A549 (cell line): ENCODE measurements around the gene TCF25. TPM values are rescaled to one million over a fixed set of nuclear protein-coding genes. Genes with fewer than 3 reads are reported as not detected.

Source experiments
- ATAC-seq, 2 experiments: fragments of 200-7000 bp in 1 of 2; fragments of >200 bp in 1 of 2; cut with Nextera tagmentation in 1 of 2; cut with Tn5 transposase in 1 of 2; 3 replicates each; pipeline versions ENCODE4 v1.8.0 to v1.9.1; 2018 to 2020; ENCODE audit warnings: mild to moderate bottlenecking in 1 of 2, moderate library complexity in 1 of 2
- CTCF ChIA-PET: fragments of 300-600 bp; sonication (Branson Sonifier 250); formaldehyde crosslinking; extraction: SDS; loops from one replicate; lab custom pipeline; 2021; ENCODE audit warnings: antibody characterized with exemption, inconsistent platforms; lab: Yijun Ruan, JAX
- POLR2A ChIA-PET: fragments of 350-600 bp; formaldehyde crosslinking; extraction: SDS; loops from one replicate; lab custom pipeline; 2021; ENCODE audit warnings: antibody characterized with exemption, inconsistent platforms; lab: Yijun Ruan, JAX
- DNase-seq, 2 experiments: peaks; one replicate each; pipeline versions ENCODE4 v3.0.0 to v3.0.0-alpha.2; 2011 to 2016; ENCODE audit warnings: low read depth in 1 of 2, low spot score in 1 of 2
- FAIRE-seq: peaks from 2 replicates; lab custom pipeline; 2011; peaks lifted over from hg19 to GRCh38; lab: Jason Lieb, UNC
- H3K27ac ChIP-seq, 2 experiments: fragments of >200 bp; sonication (Bioruptor Twin); formaldehyde crosslinking; 3 replicates each; pipeline ENCODE4 v1.5.1; 2016 to 2017
- H3K4me1 ChIP-seq: fragments of >200 bp; sonication (Bioruptor Twin); formaldehyde crosslinking; 3 replicates; pipeline ENCODE4 v1.6.1; 2016
- H3K4me2 ChIP-seq: fragments of >200 bp; sonication (Bioruptor Twin); formaldehyde crosslinking; 3 replicates; pipeline ENCODE4 v1.6.1; 2016
- H3K4me3 ChIP-seq: fragments of >200 bp; sonication (Bioruptor Twin); formaldehyde crosslinking; 3 replicates; pipeline ENCODE4 v1.5.1; 2016
- H3K9me3 ChIP-seq: fragments of >200 bp; sonication (Bioruptor Twin); formaldehyde crosslinking; 3 replicates; pipeline ENCODE4 v1.6.1; 2016
- BHLHE40 ChIP-seq: IDR thresholded peaks from 2 replicates; pipeline ENCODE4 v1.6.1; 2012; ENCODE audit warnings: low read depth, low read length, inconsistent platforms
- EHMT2 ChIP-seq: fragments of 200-600 bp; sonication (generic); IDR thresholded peaks from 2 replicates; pipeline ENCODE4 v1.6.1; 2016; ENCODE audit warnings: antibody characterized with exemption, low read depth, mild to moderate bottlenecking, moderate library complexity
- ESRRA ChIP-seq: fragments of 150-350 bp; IDR thresholded peaks from 2 replicates; pipeline ENCODE4 v1.6.1; 2014; ENCODE audit warnings: mild to moderate bottlenecking, low read length, borderline replicate concordance
- JUN ChIP-seq, 2 experiments: fragments of >200 bp; sonication (Bioruptor Twin); formaldehyde crosslinking; IDR thresholded peaks; 2 replicates in 1 of 2; 3 replicates in 1 of 2; pipeline ENCODE4 v1.6.1; 2016 to 2017
- KDM5A ChIP-seq: fragments of 200-600 bp; sonication (generic); IDR thresholded peaks from 2 replicates; pipeline ENCODE4 v1.6.1; 2016; ENCODE audit warnings: antibody characterized with exemption, mild to moderate bottlenecking
- POLR2AphosphoS2 ChIP-seq: conservative IDR thresholded peaks from 2 replicates; pipeline ENCODE4 v1.6.1; 2012; ENCODE audit warnings: low read length, improper control_type of control experiment, inconsistent platforms
- RAD21 ChIP-seq, 2 experiments: fragments of >200 bp in 1 of 2; sonication (Bioruptor Twin) in 1 of 2; formaldehyde crosslinking in 1 of 2; IDR thresholded peaks in 1 of 2; conservative IDR thresholded peaks in 1 of 2; 2 replicates in 1 of 2; 3 replicates in 1 of 2; pipeline ENCODE4 v1.6.1; 2012 to 2018; ENCODE audit warnings: inconsistent platforms in 1 of 2
- RARB ChIP-seq: fragments of 250-450 bp; sonication (Bioruptor Pico); IDR thresholded peaks from 2 replicates; pipeline ENCODE4 v1.8.0; 2021; ENCODE audit warnings: mild to moderate bottlenecking, moderate library complexity
- RCOR1 ChIP-seq: fragments of 150-350 bp; IDR thresholded peaks from 2 replicates; pipeline ENCODE4 v1.6.1; 2014; ENCODE audit warnings: antibody characterized with exemption, low read length, low read depth
- RNF2 ChIP-seq: fragments of 200-600 bp; sonication (generic); IDR thresholded peaks from 2 replicates; pipeline ENCODE4 v1.6.1; 2016; ENCODE audit warnings: low read depth, mild to moderate bottlenecking, antibody characterized with exemption, moderate library complexity, borderline replicate concordance
- SREBF2 ChIP-seq: fragments of 450-650 bp; IDR thresholded peaks from 2 replicates; pipeline ENCODE4 v1.6.1; 2014; ENCODE audit warnings: mild to moderate bottlenecking, moderate library complexity
- ZC3H11A ChIP-seq: fragments of 450-650 bp; IDR thresholded peaks from 2 replicates; pipeline ENCODE4 v1.6.1; 2014; ENCODE audit warnings: antibody characterized with exemption, mild to moderate bottlenecking
- ZFP36 ChIP-seq: fragments of 450-650 bp; IDR thresholded peaks from 2 replicates; pipeline ENCODE4 v1.6.1; 2014; ENCODE audit warnings: borderline replicate concordance; ENCODE audit not compliant: partially characterized antibody
- WGBS: methylation state at CpG from one replicate; pipeline ENCODE4 v1.1.6; 2017; ENCODE audit errors: missing lambda C conversion rate; 5-methylcytosine and 5-hydroxymethylcytosine counted together
- polyA plus RNA-seq, 4 experiments: library from polyadenylated mRNA; depleted of rRNA in 3 of 4; stranded (reverse); fragments of >200 nt; fragmentation: RNase III in 1 of 4; extraction: RNeasy Plus Mini Kit Qiagen cat#74134 plus additional on column Dnase treatment in 1 of 4; gene quantifications; 2 replicates in 3 of 4; 3 replicates in 1 of 4; pipeline ENCODE4 v1.2.3, GENCODE V29; 2011 to 2017
- TF ChIP-seq, protein P1 (sequence below): IDR thresholded peaks from 2 replicates; pipeline ENCODE4 v1.6.1; 2012
- TF ChIP-seq, protein P2 (sequence below): fragments of 200-600 bp; sonication (generic); IDR thresholded peaks from 2 replicates; pipeline ENCODE4 v1.6.1; 2016; ENCODE audit warnings: antibody characterized with exemption, mild to moderate bottlenecking, moderate library complexity
- TF ChIP-seq, protein P3 (sequence below): fragments of 250-450 bp; sonication (Bioruptor Pico); IDR thresholded peaks from 2 replicates; pipeline ENCODE4 v1.5.0; 2020; ENCODE audit warnings: low read depth, mild to moderate bottlenecking, moderate library complexity

The TCF25 gene
- polyA plus RNA-seq, 2 of the 4 experiments (the other 2 are of a cell fraction): 125 TPM

DNA sequence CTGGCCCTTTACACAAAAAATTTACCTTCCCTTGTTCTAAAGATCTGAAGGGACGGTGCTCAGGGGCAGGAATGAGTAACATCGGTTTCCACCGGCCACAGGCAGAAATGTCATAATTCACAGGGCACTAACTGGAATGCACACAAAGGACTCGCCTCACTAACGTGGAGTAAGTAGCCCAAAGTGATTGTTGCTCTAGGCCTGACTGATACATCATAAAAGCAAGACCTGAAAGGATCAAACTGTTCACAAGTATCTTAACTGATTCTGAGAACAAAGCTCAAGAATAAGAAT, 8.9 kb upstream of the TCF25 start:
- no peak for ATAC-seq
- DNase-seq: no peak
- POLR2A ChIA-PET: no interaction called here
- peaks cover 4% of the 10 kb centered on the region; the same call in 1 of the 3 replicates for H3K4me1 ChIP-seq
- TF ChIP-seq ZC3H11A (no peak), SREBF2 (no peak), EHMT2 (no peak), RAD21 (conservative IDR thresholded peaks at IDR 0.05 in 1 of 2, IDR thresholded peaks at IDR 0.05 in 1 of 2) (no peak), KDM5A (no peak), JUN (IDR thresholded peaks at IDR 0.05) (no peak), RCOR1 (no peak), BHLHE40 (no peak), ZFP36 (no peak), ESRRA (no peak), RNF2 (no peak)
- TF ChIP-seq, protein P1, sequence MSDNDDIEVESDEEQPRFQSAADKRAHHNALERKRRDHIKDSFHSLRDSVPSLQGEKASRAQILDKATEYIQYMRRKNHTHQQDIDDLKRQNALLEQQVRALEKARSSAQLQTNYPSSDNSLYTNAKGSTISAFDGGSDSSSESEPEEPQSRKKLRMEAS: no peak
- TF ChIP-seq, protein P2, sequence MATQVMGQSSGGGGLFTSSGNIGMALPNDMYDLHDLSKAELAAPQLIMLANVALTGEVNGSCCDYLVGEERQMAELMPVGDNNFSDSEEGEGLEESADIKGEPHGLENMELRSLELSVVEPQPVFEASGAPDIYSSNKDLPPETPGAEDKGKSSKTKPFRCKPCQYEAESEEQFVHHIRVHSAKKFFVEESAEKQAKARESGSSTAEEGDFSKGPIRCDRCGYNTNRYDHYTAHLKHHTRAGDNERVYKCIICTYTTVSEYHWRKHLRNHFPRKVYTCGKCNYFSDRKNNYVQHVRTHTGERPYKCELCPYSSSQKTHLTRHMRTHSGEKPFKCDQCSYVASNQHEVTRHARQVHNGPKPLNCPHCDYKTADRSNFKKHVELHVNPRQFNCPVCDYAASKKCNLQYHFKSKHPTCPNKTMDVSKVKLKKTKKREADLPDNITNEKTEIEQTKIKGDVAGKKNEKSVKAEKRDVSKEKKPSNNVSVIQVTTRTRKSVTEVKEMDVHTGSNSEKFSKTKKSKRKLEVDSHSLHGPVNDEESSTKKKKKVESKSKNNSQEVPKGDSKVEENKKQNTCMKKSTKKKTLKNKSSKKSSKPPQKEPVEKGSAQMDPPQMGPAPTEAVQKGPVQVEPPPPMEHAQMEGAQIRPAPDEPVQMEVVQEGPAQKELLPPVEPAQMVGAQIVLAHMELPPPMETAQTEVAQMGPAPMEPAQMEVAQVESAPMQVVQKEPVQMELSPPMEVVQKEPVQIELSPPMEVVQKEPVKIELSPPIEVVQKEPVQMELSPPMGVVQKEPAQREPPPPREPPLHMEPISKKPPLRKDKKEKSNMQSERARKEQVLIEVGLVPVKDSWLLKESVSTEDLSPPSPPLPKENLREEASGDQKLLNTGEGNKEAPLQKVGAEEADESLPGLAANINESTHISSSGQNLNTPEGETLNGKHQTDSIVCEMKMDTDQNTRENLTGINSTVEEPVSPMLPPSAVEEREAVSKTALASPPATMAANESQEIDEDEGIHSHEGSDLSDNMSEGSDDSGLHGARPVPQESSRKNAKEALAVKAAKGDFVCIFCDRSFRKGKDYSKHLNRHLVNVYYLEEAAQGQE: no peak
- TF ChIP-seq, protein P3, sequence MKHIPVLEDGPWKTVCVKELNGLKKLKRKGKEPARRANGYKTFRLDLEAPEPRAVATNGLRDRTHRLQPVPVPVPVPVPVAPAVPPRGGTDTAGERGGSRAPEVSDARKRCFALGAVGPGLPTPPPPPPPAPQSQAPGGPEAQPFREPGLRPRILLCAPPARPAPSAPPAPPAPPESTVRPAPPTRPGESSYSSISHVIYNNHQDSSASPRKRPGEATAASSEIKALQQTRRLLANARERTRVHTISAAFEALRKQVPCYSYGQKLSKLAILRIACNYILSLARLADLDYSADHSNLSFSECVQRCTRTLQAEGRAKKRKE (CRISPR knock-in tag): no peak
- TF ChIP-seq, all 56 proteins: peak for 0
- Histone ChIP-seq H3K9me3 (peaks cover 14% of the 10 kb centered on the region), H3K4me3 (no peak overlapping the region), H3K4me2 (no peak overlapping the region), H3K27ac (no peak overlapping the region)
- 73% methylated on average over 5 of the region's 5 CpGs for WGBS
- CTCF ChIA-PET: interaction anchor here (0.6 to 6.5 kb wide), 4 partner anchors 7 to 112 kb away, joined by 3 to 79 read pairs (median 37); partner anchors contain the start of gene TCF25
- no peak for FAIRE-seq

DNA sequence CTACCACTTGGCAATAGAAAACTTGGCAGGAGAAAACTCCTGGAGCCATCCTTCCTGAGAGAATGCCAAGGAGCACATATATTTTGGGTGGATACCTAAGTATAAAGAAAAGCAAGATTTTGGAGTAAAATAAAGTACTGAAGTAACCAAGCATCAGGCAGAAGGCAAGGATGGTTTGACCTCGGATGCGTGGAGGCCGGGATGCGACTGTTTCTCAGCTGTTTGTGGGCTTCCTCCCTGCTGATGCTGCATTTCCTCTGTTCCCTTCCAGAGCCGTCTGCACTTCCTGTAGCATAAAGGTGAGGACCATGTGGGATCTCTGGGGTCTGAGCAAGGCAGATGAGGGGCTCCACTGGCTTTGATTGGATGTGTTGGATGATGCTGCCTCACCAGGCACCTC, 5.5 kb upstream of the TCF25 start:
- DNase-seq (peak in 1 of 2 experiments; percentile 45), ATAC-seq (no peak), FAIRE-seq (no peak)
- no peak overlapping the region for H3K4me2 ChIP-seq
- H3K27ac ChIP-seq: no peak overlapping the region
- POLR2A ChIA-PET: no interaction called here
- H3K4me1 ChIP-seq: peaks cover 10% of the 10 kb centered on the region; the same call in 1 of the 3 replicates
- no peak overlapping the region for H3K4me3 ChIP-seq
- CTCF ChIA-PET: no interaction called here
- peaks cover 14% of the 10 kb centered on the region for H3K9me3 ChIP-seq
- TF ChIP-seq RARB (CRISPR knock-in tag): no peak
- WGBS: 93% methylated on average over 5 of the region's 5 CpGs

DNA sequence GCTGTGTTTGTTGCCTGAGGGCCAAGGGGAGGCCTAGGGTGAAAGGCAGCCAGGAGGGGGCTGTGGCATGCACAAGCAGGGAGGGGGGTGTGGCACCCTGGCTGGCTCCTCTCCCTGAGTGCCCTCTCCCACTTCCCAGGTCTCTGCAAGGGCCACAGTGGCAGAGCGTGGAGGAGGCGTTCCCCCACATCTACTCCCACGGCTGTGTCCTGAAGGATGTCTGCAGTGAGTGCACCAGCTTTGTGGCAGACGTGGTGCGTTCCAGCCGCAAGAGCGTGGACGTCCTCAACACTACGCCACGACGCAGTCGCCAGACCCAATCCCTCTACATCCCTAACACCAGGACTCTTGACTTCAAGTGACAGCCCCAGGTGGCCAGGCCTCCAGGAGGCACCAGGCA, 3.5 kb upstream of the TCF25 start:
- WGBS: 95% methylated on average over 12 of the region's 12 CpGs
- FAIRE-seq (no peak), ATAC-seq (no peak), DNase-seq (no peak)
- H3K9me3 ChIP-seq: peaks cover 14% of the 10 kb centered on the region
- no peak overlapping the region for H3K4me3 ChIP-seq
- H3K27ac ChIP-seq: no peak overlapping the region
- no peak overlapping the region for H3K4me2 ChIP-seq
- ChIA-PET POLR2A (no interaction called here), CTCF (interaction anchor here (0.8 to 5.7 kb wide), 2 partner anchors 8 to 43 kb away, joined by 3 to 79 read pairs; no protein-coding TSS in a partner anchor)
- TF ChIP-seq, protein P3 (CRISPR knock-in tag): no peak
- TF ChIP-seq POLR2AphosphoS2: no peak
- TF ChIP-seq, protein P2: no peak
- H3K4me1 ChIP-seq: peaks cover 11% of the 10 kb centered on the region; the same call in 1 of the 3 replicates
